Gastroesophageal sphincter (tissue), 4 donors: ENCODE measurements around the gene NFKBIL1. TPM values are rescaled to one million over a fixed set of nuclear protein-coding genes. Genes with fewer than 3 reads are reported as not detected.

Experiments
- ATAC-seq: fragments of 150-250 bp; one replicate; pipeline ENCODE4 v1.9.1; 2016; ENCODE audit warnings: mild to moderate bottlenecking, moderate library complexity
- H3K27ac ChIP-seq, 4 donors: fragments of 200-600 bp; sonication (generic) in 3 of 4; 1 replicate in 3 of 4; 2 replicates in 1 of 4; pipeline ENCODE4 v1.5.1; 2016 to 2019
- H3K27me3 ChIP-seq: fragments of 200-600 bp; sonication (generic); one replicate; pipeline ENCODE4 v1.5.1; 2019
- H3K36me3 ChIP-seq, 2 donors: fragments of 200-600 bp; sonication (generic); one replicate each; pipeline ENCODE4 v1.5.1; 2019; ENCODE audit warnings: control low read depth in 1 of 2
- H3K4me1 ChIP-seq, 3 donors: fragments of 200-600 bp; sonication (generic); 1 replicate in 2 of 3; 2 replicates in 1 of 3; pipeline ENCODE4 v1.5.1; 2016 to 2019; ENCODE audit warnings: control low read depth in 2 of 3
- H3K4me3 ChIP-seq, 2 donors: fragments of 200-600 bp; sonication (generic); one replicate each; pipeline ENCODE4 v1.5.1; 2019; ENCODE audit warnings: mild to moderate bottlenecking in 1 of 2, moderate library complexity in 1 of 2
- H3K9me3 ChIP-seq, 3 donors: fragments of 200-600 bp; sonication (generic); one replicate each; pipeline ENCODE4 v1.5.1; 2017 to 2019; ENCODE audit warnings: control low read depth in 2 of 3
- EP300 ChIP-seq: sonication (generic); formaldehyde crosslinking; IDR thresholded peaks from one replicate; pipeline ENCODE4 v1.6.1; 2017; ENCODE audit warnings: antibody characterized with exemption, mild to moderate bottlenecking
- POLR2A ChIP-seq, 2 donors: fragments of 450-650 bp; IDR thresholded peaks; one replicate each; pipeline ENCODE4 v1.6.1; 2017; ENCODE audit warnings: antibody characterized with exemption in 2 of 2, mild to moderate bottlenecking in 2 of 2, moderate library complexity in 1 of 2
- POLR2AphosphoS5 ChIP-seq: sonication (generic); formaldehyde crosslinking; IDR thresholded peaks from one replicate; pipeline ENCODE4 v1.6.1; 2017; ENCODE audit warnings: antibody characterized with exemption
- WGBS, 2 donors: methylation state at CpG; one replicate each; pipeline ENCODE4 v1.1.5; 2018; ENCODE audit warnings: low coverage in 1 of 2; 5-methylcytosine and 5-hydroxymethylcytosine counted together
- total RNA-seq, 4 donors: library from RNA; depleted of rRNA; stranded (reverse); fragments of >200 nt; gene quantifications; one replicate each; pipeline ENCODE4 v1.1.0, GENCODE V29; 2016
- TF ChIP-seq, protein P1 (sequence below), 4 experiments: fragments of 200-600 bp in 2 of 4; fragments of 450-650 bp in 2 of 4; sonication (generic) in 1 of 4; IDR thresholded peaks; one replicate each; pipeline ENCODE4 v1.5.1; 2017 to 2019; ENCODE audit warnings: antibody characterized with exemption in 4 of 4, mild to moderate bottlenecking in 2 of 4, moderate library complexity in 2 of 4

The NFKBIL1 gene
- total RNA-seq, 4 donors from 2014 or later, result 21.3 to 44.2 (median 28.5) TPM

DNA sequence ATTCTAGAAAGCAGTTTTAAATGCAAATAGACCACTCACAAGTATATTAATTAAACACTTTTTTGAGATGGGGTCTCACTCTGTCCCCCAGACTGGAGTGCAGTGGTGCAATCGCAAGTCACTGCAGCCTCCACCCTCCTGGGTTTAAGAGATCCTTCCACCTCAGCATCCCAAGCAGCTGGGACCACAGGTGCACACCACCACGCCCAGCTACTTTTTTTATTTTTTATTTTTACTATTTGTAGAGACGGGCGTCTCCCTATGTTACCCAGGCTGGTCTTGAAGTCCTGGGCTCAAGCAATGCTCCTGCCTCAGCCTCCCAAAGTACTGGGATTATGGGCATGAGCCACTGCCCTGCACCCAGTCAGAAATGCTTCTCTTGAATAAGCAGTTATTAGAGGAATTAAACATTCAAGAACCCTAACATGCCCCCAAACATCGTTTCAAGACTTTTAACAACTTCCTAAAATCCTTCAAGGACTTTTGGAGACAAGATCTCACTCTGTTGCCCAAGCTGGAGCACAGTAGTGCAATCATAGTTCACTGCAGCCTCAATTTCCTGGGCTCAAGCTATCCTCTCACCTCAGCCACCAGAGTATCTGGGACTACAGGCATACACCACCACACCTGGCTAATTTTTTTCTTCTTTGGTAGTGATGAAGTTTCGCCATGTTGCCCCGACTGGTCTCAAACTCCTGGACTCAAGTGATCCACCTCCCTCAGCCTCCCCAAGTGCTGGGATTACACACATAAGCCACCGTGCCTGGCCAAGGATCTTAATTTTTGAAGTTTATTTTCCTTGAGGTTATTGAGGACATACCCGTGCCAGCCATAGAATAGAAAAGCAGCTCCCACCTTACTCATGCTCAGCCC lies 15.4 kb upstream of the NFKBIL1 start:
- no peak for TF ChIP-seq POLR2A (IDR thresholded peaks at IDR 0.05)
- TF ChIP-seq, protein P1, sequence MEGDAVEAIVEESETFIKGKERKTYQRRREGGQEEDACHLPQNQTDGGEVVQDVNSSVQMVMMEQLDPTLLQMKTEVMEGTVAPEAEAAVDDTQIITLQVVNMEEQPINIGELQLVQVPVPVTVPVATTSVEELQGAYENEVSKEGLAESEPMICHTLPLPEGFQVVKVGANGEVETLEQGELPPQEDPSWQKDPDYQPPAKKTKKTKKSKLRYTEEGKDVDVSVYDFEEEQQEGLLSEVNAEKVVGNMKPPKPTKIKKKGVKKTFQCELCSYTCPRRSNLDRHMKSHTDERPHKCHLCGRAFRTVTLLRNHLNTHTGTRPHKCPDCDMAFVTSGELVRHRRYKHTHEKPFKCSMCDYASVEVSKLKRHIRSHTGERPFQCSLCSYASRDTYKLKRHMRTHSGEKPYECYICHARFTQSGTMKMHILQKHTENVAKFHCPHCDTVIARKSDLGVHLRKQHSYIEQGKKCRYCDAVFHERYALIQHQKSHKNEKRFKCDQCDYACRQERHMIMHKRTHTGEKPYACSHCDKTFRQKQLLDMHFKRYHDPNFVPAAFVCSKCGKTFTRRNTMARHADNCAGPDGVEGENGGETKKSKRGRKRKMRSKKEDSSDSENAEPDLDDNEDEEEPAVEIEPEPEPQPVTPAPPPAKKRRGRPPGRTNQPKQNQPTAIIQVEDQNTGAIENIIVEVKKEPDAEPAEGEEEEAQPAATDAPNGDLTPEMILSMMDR (IDR thresholded peaks at IDR 0.05), result no peak
- no peak for TF ChIP-seq POLR2AphosphoS5
- no peak for TF ChIP-seq EP300
- H3K27ac ChIP-seq, result no peak overlapping the region

DNA sequence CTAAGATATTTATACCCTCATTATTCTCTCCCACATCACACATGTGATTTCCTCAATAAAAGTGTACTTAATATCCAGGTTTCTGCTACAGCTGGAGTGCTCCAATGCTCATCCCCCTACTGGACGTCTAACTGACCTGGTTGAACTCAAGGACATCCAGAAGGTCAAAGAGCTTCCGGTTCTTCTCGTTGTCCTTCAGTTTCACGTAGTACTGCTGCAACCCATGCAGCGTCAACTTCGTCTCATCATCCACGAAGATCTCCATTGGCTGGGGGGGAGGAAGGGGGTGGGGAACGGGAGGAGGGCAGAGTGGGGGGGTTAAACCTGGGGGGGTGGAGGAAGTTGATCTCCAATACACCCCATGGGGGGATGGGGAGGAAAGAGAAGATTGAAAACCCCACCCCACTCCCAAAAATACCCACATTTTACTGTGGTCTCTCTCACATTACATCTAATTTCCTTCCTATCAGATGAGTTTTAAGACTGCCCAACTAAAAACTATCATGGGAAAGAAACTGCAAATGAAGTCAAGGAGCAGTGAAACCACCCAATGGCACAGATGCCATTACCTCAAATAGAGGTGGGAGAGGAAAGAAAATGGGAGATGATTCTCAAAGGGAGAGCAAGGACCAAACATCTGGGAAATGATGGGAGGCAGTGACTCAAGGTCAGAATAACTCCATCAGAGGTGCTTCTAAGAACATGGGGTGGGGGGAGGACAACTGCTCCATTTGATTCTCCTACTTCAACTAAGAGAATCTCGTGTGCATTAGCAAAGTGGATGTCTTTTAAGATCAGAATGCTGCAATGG lies 14.6 kb upstream of the NFKBIL1 start:
- TF ChIP-seq POLR2AphosphoS5 (no peak), POLR2A (IDR thresholded peaks at IDR 0.05) (no peak), EP300 (no peak)
- TF ChIP-seq, protein P1 (IDR thresholded peaks at IDR 0.05), result no peak
- H3K36me3 ChIP-seq, result peaks cover 8 to 86% of the 10 kb centered on the region in 2 donors
- peaks cover 0 to 20% (median 0%) of the 10 kb centered on the region in 3 donors for H3K4me1 ChIP-seq
- H3K27ac ChIP-seq, result peak overlapping the region in 1 of 4 donors; percentile 7
- WGBS, 2 donors, result 45 to 59% methylated on average over 5 to 8 of the region's 9 CpGs
- no peaks in the 10 kb centered on the region for H3K9me3 ChIP-seq
- no peak overlapping the region for H3K4me3 ChIP-seq
- no peaks in the 10 kb centered on the region for H3K27me3 ChIP-seq
- no peak for ATAC-seq

More for the DNA sequence above, 15.4 kb upstream of the NFKBIL1 start:
- 67 to 71% methylated on average over 7 to 9 of the region's 9 CpGs for WGBS, 2 donors
- ATAC-seq, result no peak
- Histone ChIP-seq H3K27me3 (no peaks in the 10 kb centered on the region), H3K4me3 (no peak overlapping the region), H3K36me3 (peaks cover 8 to 78% of the 10 kb centered on the region in 2 donors), H3K9me3 (no peaks in the 10 kb centered on the region), H3K4me1 (peaks cover 0 to 12% (median 0%) of the 10 kb centered on the region in 3 donors)

DNA sequence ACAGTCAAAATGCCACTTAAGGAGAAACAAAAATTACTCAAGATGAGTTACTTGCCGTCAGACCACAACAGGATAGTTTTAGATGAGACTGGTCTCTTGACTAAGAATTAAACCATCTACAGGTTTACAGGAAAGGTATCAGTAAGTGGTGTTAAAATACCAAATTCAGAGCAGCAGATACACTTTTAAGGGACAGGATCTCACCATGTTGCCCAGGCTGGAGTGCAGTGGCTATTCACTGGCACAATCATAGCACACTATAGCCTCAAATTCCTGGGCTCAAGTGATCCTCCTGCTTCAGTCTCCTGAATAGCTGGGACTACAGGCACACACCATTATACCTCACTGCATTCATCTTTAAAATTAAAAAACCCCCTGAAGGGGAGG lies 14.0 kb upstream of the NFKBIL1 start:
- peaks cover 8 to 92% of the 10 kb centered on the region in 2 donors for H3K36me3 ChIP-seq
- 77 to 100% methylated on average over 1 of the region's 1 CpG for WGBS, 2 donors

DNA sequence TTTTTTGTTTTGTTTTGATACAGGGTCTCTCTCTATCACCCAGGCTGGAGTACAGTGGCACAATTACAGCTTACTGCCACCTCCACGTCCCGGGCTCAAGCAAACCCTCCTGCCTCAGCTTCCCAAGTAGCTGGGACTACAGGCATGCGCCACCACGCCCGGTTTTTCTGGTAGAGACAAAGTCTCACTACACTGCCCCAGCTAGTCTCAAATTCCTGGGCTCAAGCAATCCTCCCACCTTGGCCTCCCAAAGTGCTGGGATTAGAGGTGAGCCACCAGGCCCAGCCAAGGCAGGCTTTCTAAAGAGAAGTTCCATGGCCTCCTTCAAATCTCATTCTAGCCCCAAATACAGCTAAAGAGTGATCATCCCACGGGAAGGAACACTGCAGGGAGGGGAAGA lies 13.4 kb upstream of the NFKBIL1 start:
- Histone ChIP-seq H3K36me3 (peaks cover 8 to 98% of the 10 kb centered on the region in 2 donors), H3K27ac (no peak overlapping the region), H3K4me3 (no peak overlapping the region), H3K4me1 (peaks cover under 1 to 31% (median 2%) of the 10 kb centered on the region in 3 donors), H3K27me3 (no peaks in the 10 kb centered on the region), H3K9me3 (no peaks in the 10 kb centered on the region)
- TF ChIP-seq POLR2AphosphoS5 (peak; percentile 18), EP300 (no peak)
- 91% methylated on average over 3 of the region's 6 CpGs; no CpG with 5 or more reads in 1 of the 2 donors for WGBS, 2 donors
- ATAC-seq, result no peak

More for the DNA sequence above, 14.0 kb upstream of the NFKBIL1 start:
- no peaks in the 10 kb centered on the region for H3K27me3 ChIP-seq
- peaks cover 0 to 26% (median 0%) of the 10 kb centered on the region in 3 donors for H3K4me1 ChIP-seq
- ATAC-seq, result no peak
- no peaks in the 10 kb centered on the region for H3K9me3 ChIP-seq
- H3K4me3 ChIP-seq, result no peak overlapping the region
- H3K27ac ChIP-seq, result peak overlapping the region in 1 of 4 donors; percentile 7
- TF ChIP-seq POLR2A (IDR thresholded peaks at IDR 0.05), result no peak
- TF ChIP-seq EP300, result no peak
- TF ChIP-seq, protein P1 (IDR thresholded peaks at IDR 0.05), result no peak
- no peak for TF ChIP-seq POLR2AphosphoS5

DNA sequence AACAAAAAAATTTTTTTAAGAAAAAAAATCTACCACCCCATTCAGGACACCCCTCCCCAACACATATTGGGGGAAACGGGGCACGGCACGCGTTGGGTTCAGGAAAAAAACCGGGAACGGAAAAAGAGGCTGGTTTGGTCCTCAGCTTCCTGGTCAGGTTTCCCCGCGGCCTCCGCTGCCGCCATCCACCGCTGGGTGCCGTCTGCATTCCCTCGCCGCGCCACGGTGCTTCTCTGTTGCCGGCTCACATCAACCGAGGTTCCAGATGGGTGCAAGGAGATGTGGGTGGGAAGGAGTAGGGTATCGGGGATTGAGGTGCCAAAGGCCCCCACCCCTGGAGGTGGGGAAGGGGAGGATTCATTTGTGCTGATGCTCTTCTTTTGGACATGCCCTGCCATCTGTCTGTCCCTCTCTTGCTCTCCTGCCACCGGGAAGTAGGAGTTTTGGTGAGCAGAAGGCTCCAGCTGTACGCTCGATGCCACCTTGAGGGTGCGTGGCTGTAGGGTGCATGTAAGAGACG lies 12.8 kb upstream of the NFKBIL1 start:
- Histone ChIP-seq H3K4me3 (no peak overlapping the region), H3K27ac (no peak overlapping the region), H3K36me3 (peaks cover 8 to 100% of the 10 kb centered on the region in 2 donors), H3K9me3 (no peaks in the 10 kb centered on the region), H3K27me3 (no peaks in the 10 kb centered on the region), H3K4me1 (peaks cover 6 to 37% (median 8%) of the 10 kb centered on the region in 3 donors)
- TF ChIP-seq POLR2A (IDR thresholded peaks at IDR 0.05), result no peak
- no peak for TF ChIP-seq POLR2AphosphoS5
- TF ChIP-seq, protein P1 (IDR thresholded peaks at IDR 0.05), result no peak
- TF ChIP-seq EP300, result no peak
- no peak for ATAC-seq
- 42 to 94% methylated on average over 2 to 7 of the region's 24 CpGs for WGBS, 2 donors
